ENCODE data around the gene PAPLN.

The PAPLN gene

DNA sequence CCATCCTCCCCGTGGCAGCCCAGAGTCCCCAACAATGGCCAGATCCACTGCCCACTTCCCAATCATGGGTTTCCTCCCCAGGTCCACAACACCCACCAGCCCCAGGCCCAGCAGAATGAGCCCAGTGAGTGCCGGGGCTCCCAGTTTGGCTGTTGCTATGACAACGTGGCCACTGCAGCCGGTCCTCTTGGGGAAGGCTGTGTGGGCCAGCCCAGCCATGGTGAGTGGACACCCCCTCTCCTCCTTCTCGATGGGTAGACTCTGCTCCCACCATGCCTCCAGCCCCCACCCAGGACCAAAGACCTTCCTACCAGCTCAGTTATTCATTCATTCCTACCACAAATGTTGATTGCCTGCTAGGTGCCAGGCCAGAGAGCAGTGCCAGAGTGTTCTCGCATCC lies 23.8 kb downstream of the PAPLN start:
- no peak for DNase-seq (ENCODE audit: low read depth)

DNA sequence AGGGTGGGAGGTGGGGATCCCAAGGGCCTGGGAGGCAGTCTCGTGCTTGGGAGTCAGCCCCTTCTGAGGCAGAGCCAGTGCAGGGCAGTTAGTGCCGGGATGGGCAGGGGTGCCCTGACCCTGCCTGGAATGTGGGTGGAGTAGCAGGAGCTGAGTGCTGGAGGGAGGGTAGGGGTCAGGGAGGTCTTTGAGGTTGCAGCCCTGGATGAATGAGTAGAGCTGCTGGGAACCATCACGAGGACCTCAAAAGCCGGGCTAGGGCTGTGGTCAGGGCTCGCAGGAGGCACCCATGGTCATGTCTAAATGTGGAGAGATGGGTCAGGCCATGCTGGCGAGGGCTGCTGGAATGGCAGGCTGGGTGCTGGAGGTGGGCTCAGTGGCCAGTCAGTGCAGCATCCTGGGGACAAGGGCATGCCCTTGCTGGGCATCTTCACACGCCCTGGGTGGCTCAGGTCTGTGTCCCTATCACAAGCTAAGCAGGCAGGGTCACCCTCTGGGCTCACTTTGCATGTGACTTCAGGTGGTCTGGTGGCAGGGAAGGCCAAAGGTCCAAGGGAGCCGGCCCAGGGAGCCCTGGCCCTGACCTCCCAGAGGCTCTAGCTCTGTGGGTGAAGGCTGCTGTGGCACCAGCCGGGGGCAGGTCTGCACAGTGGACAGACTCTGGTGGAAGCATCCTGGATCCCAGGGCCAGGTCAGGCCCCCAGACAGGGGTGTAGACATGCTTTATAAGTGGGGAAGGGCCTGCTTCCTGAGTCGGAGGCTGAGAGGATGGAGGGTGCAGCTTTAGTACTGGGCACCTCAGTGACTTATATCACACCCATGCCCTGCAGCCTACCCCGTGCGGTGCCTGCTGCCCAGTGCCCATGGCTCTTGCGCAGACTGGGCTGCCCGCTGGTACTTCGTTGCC lies 24.5 kb downstream of the PAPLN start:
- DNase-seq (ENCODE audit: low read depth): no peak

DNA sequence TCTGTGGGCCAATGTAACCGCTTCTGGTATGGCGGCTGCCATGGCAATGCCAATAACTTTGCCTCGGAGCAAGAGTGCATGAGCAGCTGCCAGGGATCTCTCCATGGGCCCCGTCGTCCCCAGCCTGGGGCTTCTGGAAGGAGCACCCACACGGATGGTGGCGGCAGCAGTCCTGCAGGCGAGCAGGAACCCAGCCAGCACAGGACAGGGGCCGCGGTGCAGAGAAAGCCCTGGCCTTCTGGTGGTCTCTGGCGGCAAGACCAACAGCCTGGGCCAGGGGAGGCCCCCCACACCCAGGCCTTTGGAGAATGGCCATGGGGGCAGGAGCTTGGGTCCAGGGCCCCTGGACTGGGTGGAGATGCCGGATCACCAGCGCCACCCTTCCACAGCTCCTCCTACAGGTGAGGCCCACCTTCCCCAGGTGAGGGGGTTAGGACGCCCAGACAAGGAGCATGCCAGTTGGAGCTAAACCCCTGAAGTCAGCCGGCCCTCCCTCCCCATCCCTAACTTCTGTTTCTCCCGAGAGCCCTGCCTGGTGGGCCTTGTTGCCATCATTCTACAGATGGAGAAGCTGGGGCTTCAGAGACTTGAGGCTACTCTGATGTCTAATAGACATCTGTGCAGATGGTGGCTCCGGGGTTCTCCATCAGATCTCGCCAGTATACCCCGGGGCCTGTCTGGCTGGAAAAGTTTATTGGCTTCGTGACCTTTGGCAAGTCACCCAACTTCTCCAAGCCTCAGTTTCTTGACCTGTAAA lies 25.3 kb downstream of the PAPLN start:
- DNase-seq (ENCODE audit: low read depth): no peak

DNA sequence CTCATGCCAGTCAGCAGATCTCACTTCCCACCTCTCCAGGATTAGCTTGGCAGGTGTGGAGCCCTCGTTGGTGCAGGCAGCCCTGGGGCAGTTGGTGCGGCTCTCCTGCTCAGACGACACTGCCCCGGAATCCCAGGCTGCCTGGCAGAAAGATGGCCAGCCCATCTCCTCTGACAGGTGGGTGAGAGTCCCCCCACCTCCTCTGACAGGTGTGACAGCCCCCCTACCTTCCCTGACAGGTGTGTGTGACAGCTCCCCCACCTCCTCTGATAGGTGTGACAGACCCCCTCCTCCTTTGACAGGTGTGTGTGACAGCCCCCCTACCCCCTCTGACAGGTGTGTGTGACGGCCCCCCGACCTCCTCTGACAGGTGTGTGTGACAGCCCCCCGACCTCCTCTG lies 26.3 kb downstream of the PAPLN start:
- DNase-seq (ENCODE audit: low read depth): no peak

DNA sequence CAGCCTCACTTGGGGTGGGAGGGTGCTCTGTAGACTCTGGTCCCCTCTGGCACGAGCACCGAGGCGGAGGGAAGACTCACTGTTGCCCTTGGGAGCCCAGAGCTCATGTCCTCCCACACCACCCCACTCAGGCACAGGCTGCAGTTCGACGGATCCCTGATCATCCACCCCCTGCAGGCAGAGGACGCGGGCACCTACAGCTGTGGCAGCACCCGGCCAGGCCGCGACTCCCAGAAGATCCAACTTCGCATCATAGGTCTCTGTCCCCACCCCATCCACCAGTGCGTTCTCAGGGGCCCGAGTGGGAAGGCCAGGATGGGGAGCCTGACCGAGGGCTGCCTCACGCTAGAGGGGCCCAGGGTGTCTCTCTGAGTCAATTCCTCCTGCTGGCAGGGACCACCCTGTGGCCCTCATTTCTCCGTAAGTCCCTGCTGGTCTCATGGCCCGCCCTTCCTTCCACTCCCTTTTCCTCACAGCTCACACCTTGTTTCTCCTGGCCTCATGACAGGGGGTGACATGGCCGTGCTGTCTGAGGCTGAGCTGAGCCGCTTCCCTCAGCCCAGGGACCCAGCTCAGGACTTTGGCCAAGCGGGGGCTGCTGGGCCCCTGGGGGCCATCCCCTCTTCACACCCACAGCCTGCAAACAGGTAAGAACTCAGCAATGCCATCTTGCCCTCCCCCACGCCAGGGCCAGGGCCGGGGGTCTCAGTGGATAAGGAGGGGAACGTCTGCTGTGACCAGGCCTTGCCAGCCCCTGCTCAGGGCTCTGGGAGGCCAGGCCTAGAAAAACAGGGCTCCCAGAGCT lies 27.0 kb downstream of the PAPLN start:
- no peak for DNase-seq (ENCODE audit: low read depth)

DNA sequence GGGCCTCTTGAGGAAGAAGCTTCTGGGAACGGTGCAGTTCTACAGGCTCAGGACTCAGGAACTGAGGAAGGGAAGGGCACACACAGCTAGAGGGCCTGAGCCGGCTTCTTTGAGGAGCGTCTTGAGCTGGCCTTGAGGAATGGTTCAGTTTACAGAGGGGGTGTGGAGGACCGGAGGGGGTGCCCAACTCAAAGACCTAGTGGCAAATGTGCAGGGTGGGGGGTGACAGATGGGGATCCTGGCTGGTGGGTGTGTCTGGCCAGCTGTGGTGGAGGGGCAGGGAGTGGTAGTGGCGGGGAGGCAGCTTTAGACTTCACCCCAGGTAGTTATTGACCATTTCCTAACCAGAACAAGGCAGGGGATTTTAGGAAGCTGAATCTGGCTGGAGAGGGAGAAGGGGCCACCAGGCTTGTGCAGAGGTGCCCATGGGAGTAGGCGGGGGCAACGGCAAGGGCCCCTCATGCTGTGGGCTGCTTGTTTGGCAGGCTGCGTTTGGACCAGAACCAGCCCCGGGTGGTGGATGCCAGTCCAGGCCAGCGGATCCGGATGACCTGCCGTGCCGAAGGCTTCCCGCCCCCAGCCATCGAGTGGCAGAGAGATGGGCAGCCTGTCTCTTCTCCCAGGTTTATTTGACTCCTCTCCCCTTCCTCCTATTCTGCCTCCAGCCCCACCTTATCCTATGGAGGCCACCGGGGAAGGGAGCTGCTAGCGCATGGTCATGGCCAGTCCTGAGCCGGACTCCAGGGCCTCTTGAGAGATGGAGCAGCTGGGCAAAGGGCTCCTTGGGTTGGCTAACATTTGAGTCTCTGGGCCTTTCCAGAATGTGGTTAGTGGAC lies 27.8 kb downstream of the PAPLN start:
- DNase-seq (ENCODE audit: low read depth): no peak

DNA sequence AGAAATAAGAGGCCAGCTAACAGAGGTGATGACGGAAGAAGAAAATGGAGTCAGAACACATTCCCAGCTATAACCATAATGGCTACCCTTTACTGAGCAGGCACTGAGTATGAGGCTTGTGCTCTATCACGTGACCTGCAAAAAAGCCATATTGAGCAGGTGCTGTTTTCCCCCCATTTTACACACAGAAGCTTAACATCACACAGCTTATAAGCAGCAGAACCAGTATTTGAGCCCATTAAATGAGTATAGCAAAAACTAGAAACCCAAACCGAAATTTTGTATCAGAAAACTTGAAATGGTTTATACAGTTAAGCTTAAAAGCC lies 28.4 kb downstream of the PAPLN start:
- no peak for DNase-seq (ENCODE audit: low read depth)

DNA sequence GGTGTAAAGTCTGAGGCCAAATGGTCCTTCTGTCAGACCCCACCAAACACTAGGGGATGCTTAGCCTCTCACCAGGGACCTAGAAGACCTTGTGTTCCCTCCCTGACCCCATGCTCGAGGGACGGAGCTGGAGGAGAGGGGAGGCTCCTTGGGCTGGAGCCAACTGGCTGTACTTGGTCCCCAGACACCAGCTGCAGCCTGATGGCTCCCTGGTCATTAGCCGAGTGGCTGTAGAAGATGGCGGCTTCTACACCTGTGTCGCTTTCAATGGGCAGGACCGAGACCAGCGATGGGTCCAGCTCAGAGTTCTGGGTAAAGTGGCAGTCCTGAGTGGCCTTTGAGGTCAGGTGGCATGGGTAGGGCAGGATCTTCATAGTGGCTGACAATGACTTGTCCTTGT lies 29.0 kb downstream of the PAPLN start:
- no peak for DNase-seq (ENCODE audit: low read depth)

DNA sequence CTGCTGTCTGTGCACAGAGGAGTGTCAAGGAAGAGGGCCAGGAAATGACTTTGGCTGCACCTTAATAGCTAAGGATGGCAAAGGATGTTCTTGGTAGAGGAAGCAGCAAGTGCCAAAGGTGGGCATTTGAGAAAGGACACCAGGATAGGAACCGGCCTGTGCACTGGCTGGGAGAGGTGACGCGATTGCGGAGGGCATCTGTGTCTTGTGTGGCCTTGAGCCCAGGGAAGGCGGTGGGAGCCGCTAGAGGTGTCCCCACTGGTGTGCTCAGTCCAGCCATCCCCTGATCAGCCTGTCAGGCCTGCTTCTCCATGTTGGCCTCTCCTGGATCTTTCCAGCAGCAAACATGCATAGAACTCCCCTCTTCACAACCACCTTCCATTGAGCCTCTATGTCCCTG lies 30.2 kb downstream of the PAPLN start:
- DNase-seq (ENCODE audit: low read depth): no peak

DNA sequence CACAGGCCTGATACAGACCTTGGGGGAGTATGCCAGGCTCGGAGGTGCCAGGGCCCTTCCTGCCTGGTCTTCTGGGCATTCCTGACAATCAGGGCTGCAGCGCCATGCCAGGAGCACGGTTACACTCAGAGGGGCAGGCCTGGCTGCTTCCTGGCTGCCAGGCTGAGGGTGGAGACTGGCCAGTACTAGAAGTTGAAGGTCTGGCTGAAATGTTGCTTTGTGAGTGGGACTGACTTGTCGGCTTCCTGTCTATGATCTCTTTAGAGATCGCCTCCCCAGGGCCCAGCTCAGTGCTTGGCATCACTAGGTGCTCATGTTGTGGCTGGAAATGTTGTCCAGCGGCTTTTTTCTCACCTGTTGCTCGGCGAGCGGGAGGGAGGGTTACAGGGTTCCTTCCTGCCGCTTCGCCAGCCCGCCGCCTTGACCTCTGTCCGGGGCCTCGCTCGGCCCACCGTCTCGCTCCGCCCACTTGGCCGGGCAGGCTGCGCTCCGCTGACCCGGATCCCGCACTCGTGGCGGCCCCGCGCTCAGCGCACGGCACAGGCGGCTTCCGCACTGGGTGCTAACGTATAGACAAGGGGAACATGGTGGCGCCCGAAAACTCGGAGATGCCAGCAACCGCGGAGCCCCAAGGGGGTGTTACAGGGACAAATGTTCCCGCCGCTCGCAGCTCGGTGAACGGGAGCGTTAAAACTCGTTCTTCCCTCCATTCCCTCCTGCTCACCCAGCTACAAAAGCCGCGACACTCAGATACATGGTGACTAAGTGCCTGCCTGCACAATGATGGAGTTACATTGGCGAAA lies 32.6 kb downstream of the PAPLN start:
- no peak for DNase-seq (ENCODE audit: low read depth)

DNA sequence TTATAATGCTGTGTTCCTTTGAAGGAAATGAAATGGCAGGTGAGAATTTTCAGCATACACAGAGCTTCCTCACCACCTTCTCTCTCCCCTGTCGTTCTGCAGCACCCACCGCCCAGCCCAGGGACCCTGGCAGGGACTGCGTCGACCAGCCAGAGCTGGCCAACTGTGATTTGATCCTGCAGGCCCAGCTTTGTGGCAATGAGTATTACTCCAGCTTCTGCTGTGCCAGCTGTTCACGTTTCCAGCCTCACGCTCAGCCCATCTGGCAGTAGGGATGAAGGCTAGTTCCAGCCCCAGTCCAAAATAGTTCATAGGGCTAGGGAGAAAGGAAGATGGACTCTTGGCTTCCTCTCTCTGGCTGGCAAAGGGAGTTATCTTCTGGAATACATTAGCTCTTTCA lies 35.1 kb downstream of the PAPLN start:
- no peak for DNase-seq (ENCODE audit: low read depth)

DNA sequence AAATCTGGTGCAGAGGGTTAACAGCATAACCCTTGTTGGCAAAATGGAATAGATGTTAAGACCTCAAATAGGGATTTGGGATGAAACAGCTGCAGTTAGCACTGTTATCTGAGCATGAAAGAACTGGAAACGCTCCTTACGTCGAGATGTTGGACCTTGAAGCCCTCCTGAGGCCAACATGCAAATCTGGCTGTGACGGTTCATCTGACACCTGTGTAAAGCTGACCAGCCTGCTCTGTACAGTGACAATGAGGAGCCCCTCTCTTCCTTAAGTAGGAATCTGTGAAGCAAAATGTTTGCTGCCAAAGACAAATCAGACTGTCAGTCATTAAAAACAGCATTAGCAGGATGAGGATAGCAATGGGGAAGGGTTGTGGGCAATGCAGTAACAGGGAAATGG lies 36.5 kb downstream of the PAPLN start:
- no peak for DNase-seq (ENCODE audit: low read depth)

DNA sequence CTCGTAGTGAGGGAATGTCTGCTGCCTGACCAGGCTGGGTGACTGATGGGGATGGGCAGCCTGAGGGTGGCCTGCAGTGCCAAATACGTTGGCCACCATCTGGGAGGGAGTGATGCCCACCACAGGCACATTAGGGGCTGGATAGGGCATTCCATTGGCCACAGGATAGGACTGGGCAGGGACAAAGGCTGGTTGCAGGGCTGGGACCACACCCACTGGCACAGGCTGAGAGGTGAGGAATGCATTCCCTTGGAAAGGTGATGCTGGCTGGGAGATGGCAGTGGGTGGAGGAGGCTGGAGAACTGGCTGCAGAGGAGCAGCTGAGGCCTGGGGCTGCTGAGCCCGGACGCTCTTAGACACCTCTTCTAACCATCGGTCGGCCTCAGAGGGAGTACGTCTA lies 39.5 kb downstream of the PAPLN start:
- no peak for DNase-seq (ENCODE audit: low read depth)

DNA sequence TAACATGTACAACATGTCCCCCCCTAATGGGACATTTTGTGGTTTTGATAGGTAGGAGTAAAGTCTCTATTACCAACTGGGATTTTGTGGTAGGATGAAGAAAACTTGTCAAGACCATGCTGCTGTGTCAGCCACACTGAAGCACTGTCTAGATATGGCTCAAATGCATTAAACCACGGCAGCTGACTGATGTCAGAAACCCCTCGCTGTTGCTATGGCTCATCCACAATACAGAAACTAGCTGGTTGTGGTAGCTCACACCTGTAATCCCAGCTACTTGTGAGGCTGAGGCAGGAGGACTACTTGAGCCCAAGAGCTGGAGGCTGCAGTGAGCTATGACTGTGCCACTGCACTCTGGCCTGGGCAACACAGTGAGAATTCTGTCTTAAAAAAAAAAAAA lies 40.1 kb downstream of the PAPLN start:
- no peak for DNase-seq (ENCODE audit: low read depth)

DNA sequence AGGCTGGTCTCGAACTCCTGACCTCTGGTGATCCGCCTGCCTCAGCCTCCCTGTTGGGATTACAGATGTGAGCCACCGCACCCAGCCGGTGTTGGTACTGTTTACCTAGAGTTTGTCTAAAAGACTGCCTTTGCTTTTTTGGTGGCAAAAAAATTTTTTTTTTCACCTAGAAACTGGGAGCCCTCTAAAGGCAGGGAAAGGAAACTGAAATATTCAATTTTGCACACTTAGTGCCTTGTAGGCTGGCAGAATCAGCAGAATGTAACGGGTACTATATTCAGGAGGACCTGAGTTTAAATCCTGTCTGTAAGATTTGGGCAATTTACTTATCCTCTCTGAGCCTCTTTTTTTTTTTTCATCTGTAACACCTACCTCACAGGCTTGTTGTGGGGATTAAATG lies 43.6 kb downstream of the PAPLN start:
- DNase-seq (ENCODE audit: low read depth): no peak

DNA sequence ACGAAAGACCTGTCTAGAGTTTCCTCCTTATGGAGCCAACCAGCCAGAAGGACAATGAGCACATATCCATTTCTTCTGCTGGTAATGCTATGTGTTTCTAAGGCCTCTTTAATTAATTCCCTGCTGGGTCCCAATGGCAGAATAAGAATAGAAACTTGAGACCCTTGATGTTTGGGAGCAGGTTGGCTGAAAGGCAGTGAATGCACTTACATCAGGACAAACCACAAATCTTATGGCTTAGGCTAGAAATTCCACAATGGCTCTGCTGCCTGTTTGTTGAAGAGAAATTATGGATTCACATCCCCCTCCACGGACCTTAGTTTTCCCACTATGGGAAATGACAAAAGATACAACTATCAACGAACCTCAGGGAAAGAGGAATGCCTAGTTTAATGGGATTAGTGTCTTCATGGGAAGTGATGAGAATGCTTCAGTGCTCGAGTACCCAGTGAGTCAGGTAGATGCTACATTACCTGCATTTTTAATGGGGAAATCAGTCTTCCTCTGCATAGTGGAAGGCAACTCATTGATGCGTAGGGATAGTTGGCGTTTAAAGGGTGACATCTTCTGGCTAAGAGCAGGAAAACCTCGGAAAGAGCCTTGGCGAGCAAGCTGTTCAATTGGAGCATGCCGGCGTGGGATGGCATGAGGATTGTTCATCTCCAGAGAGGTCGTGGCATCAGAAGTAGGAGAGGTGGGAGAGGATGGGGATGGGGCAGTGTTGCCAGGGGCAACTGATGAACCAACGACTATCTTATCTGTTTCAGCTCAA lies 46.5 kb downstream of the PAPLN start:
- DNase-seq (ENCODE audit: low read depth): no peak

DNA sequence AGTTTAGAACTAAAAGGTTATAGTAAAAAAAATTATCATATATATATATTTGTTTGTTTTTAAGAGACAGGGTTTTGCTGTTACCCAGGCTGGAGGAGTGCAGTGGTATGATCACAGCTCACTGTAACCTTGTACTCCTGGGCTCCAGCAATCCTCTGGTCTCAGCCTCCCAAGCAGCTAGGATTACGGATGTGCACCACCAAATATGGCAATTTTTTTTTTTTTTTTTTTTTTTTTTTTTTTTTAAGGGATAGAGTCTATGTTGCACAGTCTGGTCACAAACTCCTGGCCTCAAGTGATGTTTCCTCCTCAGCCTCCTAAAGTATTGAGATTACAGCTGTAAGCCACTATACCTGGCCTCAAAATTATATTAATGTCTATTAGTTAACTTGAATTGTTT lies 48.7 kb downstream of the PAPLN start:
- DNase-seq (ENCODE audit: low read depth): no peak

DNA sequence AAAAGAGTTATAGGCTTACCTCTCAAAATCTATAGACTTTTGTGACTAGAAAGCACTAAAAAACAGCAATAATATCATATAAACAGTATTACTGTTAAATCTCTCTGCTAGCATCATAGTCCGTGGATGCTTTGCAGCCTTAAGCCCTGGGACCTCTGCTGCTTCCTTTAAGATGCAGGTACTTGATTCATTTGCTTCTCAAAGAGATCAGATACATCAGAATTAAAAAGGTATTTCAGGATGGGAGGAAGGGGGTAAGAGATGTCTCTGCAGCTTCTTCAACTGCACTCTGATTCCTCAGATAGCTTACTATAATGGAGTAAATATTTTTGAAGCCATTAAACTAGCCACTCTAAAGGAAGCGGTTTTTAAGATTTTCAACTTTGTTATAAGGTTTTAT lies 49.3 kb downstream of the PAPLN start:
- DNase-seq (ENCODE audit: low read depth): no peak

DNA sequence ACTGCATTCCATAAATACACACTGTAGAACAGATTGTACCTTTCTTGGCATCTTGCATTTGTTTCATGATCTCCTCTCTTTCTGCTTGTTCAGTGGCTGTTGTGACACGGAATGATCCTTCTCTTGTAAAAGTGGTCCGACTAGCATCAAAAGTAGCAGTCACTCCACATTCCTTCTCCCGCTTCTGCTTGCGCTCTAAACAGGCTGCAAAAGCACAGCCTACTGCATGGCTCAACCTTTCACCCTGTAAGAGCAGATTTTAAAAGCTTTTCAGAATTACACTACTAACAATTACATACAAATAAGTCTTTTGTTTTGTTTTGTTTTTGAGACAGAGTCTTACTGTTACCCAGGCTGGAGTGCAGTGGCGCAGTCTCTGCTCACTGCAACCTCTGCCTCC lies 49.8 kb downstream of the PAPLN start:
- no peak for DNase-seq (ENCODE audit: low read depth)

DNA sequence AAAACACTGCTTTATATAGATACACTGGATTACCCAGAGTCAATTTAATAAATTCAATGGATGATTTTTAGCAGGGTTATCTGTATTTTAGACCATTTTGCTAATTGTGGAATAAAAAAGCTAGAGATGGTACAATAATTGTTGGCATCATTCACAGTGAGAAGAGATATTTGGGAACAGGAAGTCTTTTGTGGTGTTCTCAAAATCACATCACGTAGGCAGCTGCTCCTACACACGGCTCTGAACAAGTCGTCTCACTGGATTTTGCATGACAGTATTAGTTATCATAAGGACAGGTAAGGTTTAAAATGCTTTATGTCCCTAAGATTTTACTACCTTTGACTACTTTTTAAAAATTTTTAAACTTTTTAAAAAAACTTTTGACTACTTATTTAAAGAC lies 52.0 kb downstream of the PAPLN start:
- DNase-seq (ENCODE audit: low read depth): no peak

Measured in activated gamma-delta T cell treated with anti-CD3 and anti-CD28 coated beads, Interleukin-2, amount 50 U/mL, for 16 hours (primary cell).